Trophoblast cell (in vitro differentiated cells and primary cell): ENCODE data around the gene P4HB.

Experiments
- DNase-seq, 2 donors: peaks; one replicate each; pipeline ENCODE4 v3.0.0-alpha.2; 2016
- H2AFZ ChIP-seq: 2 replicates; pipeline ENCODE4 v1.6.1; 2013; ENCODE audit warnings: low read length, moderate library complexity, mild to moderate bottlenecking; ENCODE audit not compliant: insufficient read depth, poor library complexity
- H2AK5ac ChIP-seq: 2 replicates; pipeline ENCODE4 v1.6.1; 2013; ENCODE audit warnings: mild to moderate bottlenecking, low read length
- H2BK120ac ChIP-seq: 2 replicates; pipeline ENCODE4 v1.6.1; 2013; ENCODE audit warnings: low read length, mild to moderate bottlenecking, moderate library complexity; ENCODE audit not compliant: insufficient read depth, poor library complexity
- H2BK12ac ChIP-seq: 2 replicates; pipeline ENCODE4 v1.6.1; 2013; ENCODE audit warnings: mild to moderate bottlenecking, low read length, moderate library complexity
- H2BK5ac ChIP-seq: 2 replicates; pipeline ENCODE4 v1.6.1; 2013; ENCODE audit warnings: low read length, low read depth, moderate library complexity, mild to moderate bottlenecking; ENCODE audit not compliant: poor library complexity
- H3K14ac ChIP-seq: 2 replicates; pipeline ENCODE4 v1.6.1; 2013; ENCODE audit warnings: mild to moderate bottlenecking, low read length
- H3K18ac ChIP-seq: 2 replicates; pipeline ENCODE4 v1.6.1; 2013; ENCODE audit warnings: mild to moderate bottlenecking, low read length
- H3K23ac ChIP-seq: 2 replicates; pipeline ENCODE4 v1.6.1; 2013; ENCODE audit warnings: low read length
- H3K27ac ChIP-seq: 2 replicates; pipeline ENCODE4 v1.5.1; 2013; ENCODE audit warnings: low read depth, mild to moderate bottlenecking, inconsistent platforms, low read length, moderate library complexity
- H3K27me3 ChIP-seq: 2 replicates; pipeline ENCODE4 v1.6.1; 2013; ENCODE audit warnings: inconsistent platforms, mild to moderate bottlenecking, low read length, moderate library complexity; ENCODE audit not compliant: insufficient read depth
- H3K36me3 ChIP-seq, 2 experiments: 1 replicate in 1 of 2; 2 replicates in 1 of 2; pipeline ENCODE4 v1.6.1; 2013; ENCODE audit warnings: low read length in 2 of 2, mild to moderate bottlenecking in 2 of 2, moderate library complexity in 1 of 2; ENCODE audit not compliant: insufficient read depth in 2 of 2, control insufficient read depth in 1 of 2
- H3K4ac ChIP-seq: 2 replicates; pipeline ENCODE4 v1.6.1; 2013; ENCODE audit warnings: low read depth, mild to moderate bottlenecking, low read length, moderate library complexity
- H3K4me1 ChIP-seq, 2 experiments: 1 replicate in 1 of 2; 2 replicates in 1 of 2; pipeline ENCODE4 v1.6.1; 2013; ENCODE audit warnings: low read length in 2 of 2, mild to moderate bottlenecking in 2 of 2, moderate library complexity in 1 of 2; ENCODE audit not compliant: insufficient read depth in 2 of 2, control insufficient read depth in 1 of 2
- H3K4me2 ChIP-seq: 2 replicates; pipeline ENCODE4 v1.6.1; 2013; ENCODE audit warnings: inconsistent platforms, mild to moderate bottlenecking, low read length, moderate library complexity
- H3K4me3 ChIP-seq: 2 replicates; pipeline ENCODE4 v1.5.1; 2013; ENCODE audit warnings: mild to moderate bottlenecking, low read depth, low read length, inconsistent platforms
- H3K79me1 ChIP-seq: one replicate; pipeline ENCODE4 v1.6.1; 2013; ENCODE audit warnings: low read length
- H3K79me2 ChIP-seq: 2 replicates; pipeline ENCODE4 v1.6.1; 2013; ENCODE audit warnings: low read length, mild to moderate bottlenecking; ENCODE audit not compliant: control insufficient read depth, insufficient read depth, poor library complexity
- H3K9ac ChIP-seq: 2 replicates; pipeline ENCODE4 v1.6.1; 2013; ENCODE audit warnings: mild to moderate bottlenecking, low read length
- H3K9me3 ChIP-seq: 2 replicates; pipeline ENCODE4 v1.6.1; 2013; ENCODE audit warnings: low read depth, mild to moderate bottlenecking, control low read depth, inconsistent platforms, low read length; ENCODE audit not compliant: insufficient read depth
- H4K12ac ChIP-seq: 2 replicates; pipeline ENCODE4 v1.6.1; 2013; ENCODE audit warnings: low read depth, mild to moderate bottlenecking, low read length, moderate library complexity
- H4K8ac ChIP-seq: 2 replicates; pipeline ENCODE4 v1.6.1; 2013; ENCODE audit warnings: low read depth, mild to moderate bottlenecking, low read length, moderate library complexity
- H4K91ac ChIP-seq: one replicate; pipeline ENCODE4 v1.6.1; 2013; ENCODE audit warnings: low read depth, mild to moderate bottlenecking, low read length, moderate library complexity
- WGBS: extraction: QIAGEN DNeasy Blood & Tissue Kit; methylation state at CpG from one replicate; pipeline ENCODE4 v1.1.7; 2013; ENCODE audit warnings: missing lambda C conversion rate; ENCODE audit not compliant: insufficient read length, insufficient coverage; ENCODE audit errors: extremely low coverage; 5-methylcytosine and 5-hydroxymethylcytosine counted together

P4HB gene

DNA sequence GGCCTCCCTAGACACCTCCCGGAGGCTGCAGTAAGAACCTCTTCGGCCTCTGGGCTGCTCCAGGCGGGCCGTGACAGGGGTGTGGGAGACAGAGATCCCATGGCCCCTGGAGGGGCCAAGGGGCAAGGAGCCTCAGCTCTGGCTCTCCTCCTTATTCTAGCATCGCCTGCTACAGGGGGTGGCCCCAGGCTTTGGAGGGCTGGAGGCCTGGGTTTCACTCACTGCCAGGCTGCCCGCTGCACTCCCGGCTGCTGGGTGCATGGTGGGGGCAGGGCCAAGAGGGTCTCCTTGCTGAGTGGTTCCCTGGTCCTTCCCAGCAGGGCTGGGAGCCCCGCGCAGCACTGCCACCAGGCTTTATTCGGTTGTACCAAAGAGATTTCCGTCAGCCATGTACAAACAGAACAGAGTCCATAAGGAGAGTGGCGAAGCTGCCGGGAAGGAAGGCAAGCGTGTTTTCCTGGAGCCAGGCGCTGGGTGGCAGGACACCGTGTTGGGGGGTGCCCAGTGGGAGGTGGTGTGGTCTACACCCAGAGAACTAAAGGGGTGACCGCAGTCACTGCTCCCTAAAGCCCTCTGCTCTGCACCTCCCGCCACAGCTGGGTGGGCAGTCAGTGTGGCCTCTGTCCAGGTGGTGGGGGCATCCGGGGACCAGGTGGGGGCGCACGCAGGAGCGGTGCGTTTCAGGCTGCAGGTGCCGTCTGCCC is 43.7 kb upstream of the P4HB start:
- Histone ChIP-seq H4K8ac (no peak overlapping the region), H3K23ac (no peak overlapping the region), H3K18ac (no peak overlapping the region), H3K79me1 (peaks cover 8% of the 10 kb centered on the region), H2BK12ac (no peak overlapping the region), H3K79me2 (no peaks in the 10 kb centered on the region), H3K14ac (no peak overlapping the region), H3K27ac (no peak overlapping the region), H2BK120ac (no peak overlapping the region), H3K4me2 (no peak overlapping the region), H4K12ac (no peak overlapping the region), H2BK5ac (no peak overlapping the region), H3K9me3 (peaks cover 3% of the 10 kb centered on the region), H2AFZ (no peak overlapping the region), H3K27me3 (peaks cover 5% of the 10 kb centered on the region), H2AK5ac (no peak overlapping the region), H3K4ac (no peak overlapping the region), H3K9ac (no peak overlapping the region), H3K4me1 (peaks cover 3 to 21% of the 10 kb centered on the region in 2 experiments), H3K4me3 (no peak overlapping the region), H4K91ac (no peak overlapping the region), H3K36me3 (peaks cover 62 to 73% of the 10 kb centered on the region in 2 experiments)
- no peak for DNase-seq
- WGBS: no CpG with 5 or more reads among the region's 24 CpGs

- peaks cover 5% of the 10 kb centered on the region for H3K27me3 ChIP-seq
- H3K9ac ChIP-seq: no peak overlapping the region
- H3K14ac ChIP-seq: no peak overlapping the region
- H3K4me2 ChIP-seq: no peak overlapping the region
- H3K4ac ChIP-seq: no peak overlapping the region
- no peak overlapping the region for H2BK120ac ChIP-seq
- no peak for DNase-seq
- H3K36me3 ChIP-seq: peaks cover 60 to 71% of the 10 kb centered on the region in 2 experiments
- H2AK5ac ChIP-seq: no peak overlapping the region
- no CpG with 5 or more reads among the region's 10 CpGs for WGBS
- no peak overlapping the region for H2BK12ac ChIP-seq
- peaks cover 5 to 25% of the 10 kb centered on the region in 2 experiments for H3K4me1 ChIP-seq
- H2BK5ac ChIP-seq: no peak overlapping the region
- H3K4me3 ChIP-seq: no peak overlapping the region
- H3K23ac ChIP-seq: no peak overlapping the region
- no peak overlapping the region for H4K8ac ChIP-seq
- no peaks in the 10 kb centered on the region for H3K79me2 ChIP-seq
- H2AFZ ChIP-seq: no peak overlapping the region
- H3K79me1 ChIP-seq: peaks cover 11% of the 10 kb centered on the region
- no peak overlapping the region for H4K91ac ChIP-seq
- H4K12ac ChIP-seq: no peak overlapping the region
- no peak overlapping the region for H3K18ac ChIP-seq
- peaks cover 3% of the 10 kb centered on the region for H3K9me3 ChIP-seq
- no peak overlapping the region for H3K27ac ChIP-seq
Measured at GRCh38 chr17:81903415-81903831, 43.1 kb upstream of the P4HB start.

GRCh38 chr17:81902653-81903414 is 42.5 kb upstream of the P4HB start:
- Histone ChIP-seq H3K4me1 (peaks cover 8 to 29% of the 10 kb centered on the region in 2 experiments), H3K4ac (no peak overlapping the region), H3K9me3 (peaks cover 3% of the 10 kb centered on the region), H4K8ac (no peak overlapping the region), H3K4me3 (no peak overlapping the region), H2BK120ac (no peak overlapping the region), H2AK5ac (no peak overlapping the region), H2BK5ac (no peak overlapping the region), H2BK12ac (no peak overlapping the region), H3K18ac (no peak overlapping the region), H4K12ac (peak overlapping the region; percentile 30), H3K27ac (no peak overlapping the region), H3K79me2 (no peaks in the 10 kb centered on the region), H3K23ac (no peak overlapping the region), H3K79me1 (peaks cover 11% of the 10 kb centered on the region), H3K9ac (no peak overlapping the region), H3K14ac (peak overlapping the region; percentile 16), H3K27me3 (peaks cover 5% of the 10 kb centered on the region), H3K36me3 (peaks cover 59 to 70% of the 10 kb centered on the region in 2 experiments), H4K91ac (peak overlapping the region; percentile 60), H2AFZ (no peak overlapping the region), H3K4me2 (peak overlapping the region; percentile 70)
- no CpG with 5 or more reads among the region's 47 CpGs for WGBS
- DNase-seq: no peak

GRCh38 chr17:81902023-81902652 is 41.8 kb upstream of the P4HB start, which contains the start of gene NPB:
Gene NPB, plus strand, starts transcription at chr17:81902238. Its CDS starts 40 bp downstream, at chr17:81902278.
- H3K36me3 ChIP-seq: peaks cover 54 to 69% of the 10 kb centered on the region in 2 experiments
- peak within 1 kb of the TSS; percentile 24 for H2AFZ ChIP-seq
- H4K91ac ChIP-seq: peak within 1 kb of the TSS; percentile 60
- peaks cover 5% of the 10 kb centered on the region for H3K27me3 ChIP-seq
- no peak within 1 kb of the TSS for H2BK5ac ChIP-seq
- H3K4me1 ChIP-seq: peaks cover 8 to 29% of the 10 kb centered on the region in 2 experiments
- H3K79me2 ChIP-seq: no peaks in the 10 kb centered on the region
- no peak within 1 kb of the TSS for H3K18ac ChIP-seq
- H3K79me1 ChIP-seq: peaks cover 11% of the 10 kb centered on the region
- no peak within 1 kb of the TSS for H3K23ac ChIP-seq
- H3K4me3 ChIP-seq: peak within 1 kb of the TSS; percentile 29
- WGBS: no CpG with 5 or more reads among the region's 79 CpGs
- H2BK12ac ChIP-seq: no peak within 1 kb of the TSS
- peak within 1 kb of the TSS; percentile 70 for H3K4me2 ChIP-seq
- no peak within 1 kb of the TSS for H2AK5ac ChIP-seq
- no peak within 1 kb of the TSS for H3K9ac ChIP-seq
- H3K4ac ChIP-seq: no peak within 1 kb of the TSS
- H3K14ac ChIP-seq: peak within 1 kb of the TSS; percentile 23
- DNase-seq: peak in 1 of 2 donors; percentile 31
- H4K12ac ChIP-seq: peak within 1 kb of the TSS; percentile 30
- H4K8ac ChIP-seq: peak within 1 kb of the TSS; percentile 17
- no peak within 1 kb of the TSS for H3K27ac ChIP-seq
- no peak within 1 kb of the TSS for H2BK120ac ChIP-seq
- H3K9me3 ChIP-seq: peaks cover 3% of the 10 kb centered on the region
